Measurements from ENCODE around the gene GNPNAT1. TPM values are rescaled to one million over a fixed set of nuclear protein-coding genes. Genes with fewer than 3 reads are reported as not detected.

The GNPNAT1 gene
- polyA plus RNA-seq, 1 of the 3 experiments (the other 2 are of a cell fraction), result 15.2 TPM

DNA sequence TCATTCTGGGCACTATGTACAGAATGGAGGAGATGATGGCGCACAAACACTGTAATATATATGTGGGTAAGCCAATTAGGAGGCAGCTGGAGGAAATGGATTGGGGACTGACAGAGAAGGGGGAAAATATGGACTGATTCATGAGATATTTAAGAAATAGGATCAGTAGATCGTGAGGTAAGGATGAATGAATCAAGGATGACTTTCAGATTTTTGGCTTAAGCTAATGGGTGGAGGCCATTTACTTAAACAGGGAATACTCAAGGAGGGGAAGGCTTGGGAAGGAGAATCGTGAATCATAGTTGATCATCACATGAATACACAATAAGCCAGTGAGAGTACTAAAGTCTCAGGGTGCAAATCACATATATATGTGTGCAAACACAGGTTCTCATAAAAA is 11.2 kb upstream of the GNPNAT1 start:
- no peaks in the 10 kb centered on the region for H3K9me2 ChIP-seq
- H3K79me2 ChIP-seq (ENCODE audit: insufficient read depth), result no peaks in the 10 kb centered on the region
- peaks cover 40% of the 10 kb centered on the region for H3F3A ChIP-seq (replicated peaks; ENCODE audit: insufficient read depth)
- POLR2A ChIA-PET, result no interaction called here
- peak overlapping the region; percentile 79 for H2AFZ ChIP-seq (ENCODE audit: low read depth)
- DNase-seq, result no peak
- H3K36me3 ChIP-seq (replicated peaks in 1 of 2; ENCODE audit: control insufficient read depth in 1 of 2, insufficient read depth in 2 of 2, low read length in 1 of 2), result no peaks in the 10 kb centered on the region
- CTCF ChIA-PET, result interaction anchor here (1.4 kb wide), 1 partner anchor 252 kb away, joined by 3 read pairs; no protein-coding TSS in a partner anchor
- H3K4me2 ChIP-seq, result 0 out of 2 replicates have a peak overlapping the region, but pooled peaks have one; percentile 64
- no peaks in the 10 kb centered on the region for H3K9me3 ChIP-seq
- WGBS (ENCODE audit: low lambda C conversion rate), result 46% methylated on average over 3 of the region's 3 CpGs
- H3K9ac ChIP-seq, result peak overlapping the region; percentile 56; the same call in 1 of the 2 replicates
- peak overlapping the region in 1 of 2 experiments; percentile 22; a peak in 1 of 4 replicates for H3K4me3 ChIP-seq (ENCODE audit: low read depth in 2 of 2, low read length in 1 of 2)
- H3K27ac ChIP-seq (ENCODE audit: low read depth in 2 of 2, low read length in 1 of 2), result peak overlapping the region in 1 of 2 experiments; percentile 91; a peak in 2 of 4 replicates
- no peaks in the 10 kb centered on the region for H4K20me1 ChIP-seq (ENCODE audit: insufficient read depth)
- TF ChIP-seq FOXJ3 (CRISPR knock-in tag; IDR thresholded peaks at IDR 0.05) (no peak), MXI1 (IDR thresholded peaks at IDR 0.05; ENCODE audit: low read depth, low read length) (no peak), USF1 (IDR thresholded peaks at IDR 0.05; ENCODE audit: borderline replicate concordance, low read depth) (no peak), NFIC (IDR thresholded peaks at IDR 0.05; ENCODE audit: borderline replicate concordance) (0 out of 2 replicates have a peak, but pooled peaks have one; percentile 21), FOSL2 (IDR thresholded peaks at IDR 0.05; ENCODE audit: borderline replicate concordance, low read depth) (peak; percentile 48; the same call in 1 of the 2 replicates), RAD21 (IDR thresholded peaks at IDR 0.05; ENCODE audit: low read length) (no peak), FOXM1 (IDR thresholded peaks at IDR 0.05; ENCODE audit: low read depth) (no peak), POLR2AphosphoS5 (IDR thresholded peaks at IDR 0.05; ENCODE audit: low read depth, low read length) (no peak), TCF12 (IDR thresholded peaks at IDR 0.05) (peak; percentile 35; the same call in 1 of the 2 replicates), NRF1 (IDR thresholded peaks at IDR 0.05; ENCODE audit: low read depth, low read length) (no peak), EZH2phosphoT487 (IDR thresholded peaks at IDR 0.05; ENCODE audit: borderline replicate concordance, low read depth) (no peak), IRF3 (IDR thresholded peaks at IDR 0.05; ENCODE audit: low read depth, low read length) (no peak), SIN3A (IDR thresholded peaks at IDR 0.05; ENCODE audit: borderline replicate concordance, low read depth, low read length) (no peak), TAF1 (IDR thresholded peaks at IDR 0.05; ENCODE audit: borderline replicate concordance, low read depth, low read length) (no peak), RCOR1 (IDR thresholded peaks at IDR 0.05; ENCODE audit: low read length) (no peak), RXRA (IDR thresholded peaks at IDR 0.05; ENCODE audit: borderline replicate concordance, low read depth) (no peak)
- TF ChIP-seq, protein P1, sequence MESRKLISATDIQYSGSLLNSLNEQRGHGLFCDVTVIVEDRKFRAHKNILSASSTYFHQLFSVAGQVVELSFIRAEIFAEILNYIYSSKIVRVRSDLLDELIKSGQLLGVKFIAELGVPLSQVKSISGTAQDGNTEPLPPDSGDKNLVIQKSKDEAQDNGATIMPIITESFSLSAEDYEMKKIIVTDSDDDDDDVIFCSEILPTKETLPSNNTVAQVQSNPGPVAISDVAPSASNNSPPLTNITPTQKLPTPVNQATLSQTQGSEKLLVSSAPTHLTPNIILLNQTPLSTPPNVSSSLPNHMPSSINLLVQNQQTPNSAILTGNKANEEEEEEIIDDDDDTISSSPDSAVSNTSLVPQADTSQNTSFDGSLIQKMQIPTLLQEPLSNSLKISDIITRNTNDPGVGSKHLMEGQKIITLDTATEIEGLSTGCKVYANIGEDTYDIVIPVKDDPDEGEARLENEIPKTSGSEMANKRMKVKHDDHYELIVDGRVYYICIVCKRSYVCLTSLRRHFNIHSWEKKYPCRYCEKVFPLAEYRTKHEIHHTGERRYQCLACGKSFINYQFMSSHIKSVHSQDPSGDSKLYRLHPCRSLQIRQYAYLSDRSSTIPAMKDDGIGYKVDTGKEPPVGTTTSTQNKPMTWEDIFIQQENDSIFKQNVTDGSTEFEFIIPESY (IDR thresholded peaks at IDR 0.05; ENCODE audit: borderline replicate concordance, low read depth), result no peak
- TF ChIP-seq, protein P2, sequence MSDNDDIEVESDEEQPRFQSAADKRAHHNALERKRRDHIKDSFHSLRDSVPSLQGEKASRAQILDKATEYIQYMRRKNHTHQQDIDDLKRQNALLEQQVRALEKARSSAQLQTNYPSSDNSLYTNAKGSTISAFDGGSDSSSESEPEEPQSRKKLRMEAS (IDR thresholded peaks at IDR 0.05; ENCODE audit: low read depth), result no peak
- TF ChIP-seq, protein P3, sequence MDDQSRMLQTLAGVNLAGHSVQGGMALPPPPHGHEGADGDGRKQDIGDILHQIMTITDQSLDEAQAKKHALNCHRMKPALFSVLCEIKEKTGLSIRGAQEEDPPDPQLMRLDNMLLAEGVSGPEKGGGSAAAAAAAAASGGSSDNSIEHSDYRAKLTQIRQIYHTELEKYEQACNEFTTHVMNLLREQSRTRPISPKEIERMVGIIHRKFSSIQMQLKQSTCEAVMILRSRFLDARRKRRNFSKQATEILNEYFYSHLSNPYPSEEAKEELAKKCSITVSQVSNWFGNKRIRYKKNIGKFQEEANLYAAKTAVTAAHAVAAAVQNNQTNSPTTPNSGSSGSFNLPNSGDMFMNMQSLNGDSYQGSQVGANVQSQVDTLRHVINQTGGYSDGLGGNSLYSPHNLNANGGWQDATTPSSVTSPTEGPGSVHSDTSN (IDR thresholded peaks at IDR 0.05), result peak; percentile 32; the same call in 1 of the 2 replicates
- H3K4me1 ChIP-seq (ENCODE audit: control insufficient read depth in 1 of 2, insufficient read depth in 2 of 2, low read depth in 1 of 2, low read length in 1 of 2), result peaks cover 0 to 10% of the 10 kb centered on the region in 2 experiments; a peak in 2 of 4 replicates
- no peaks in the 10 kb centered on the region for H3K27me3 ChIP-seq (ENCODE audit: insufficient read depth)

Data from SK-N-SH (cell line).